Right atrium auricular region (tissue), 2 donors: Measurements from ENCODE around the gene GATA6. TPM values are rescaled to one million over a fixed set of nuclear protein-coding genes. Genes with fewer than 3 reads are reported as not detected.
A peak's percentile ranks its signal among the peaks of the same experiment; 100 is the strongest.

Experiments
- DNase-seq: peaks from one replicate; pipeline ENCODE4 v3.0.0-alpha.2; 2019; ENCODE audit warnings: low spot score
- H3K27ac ChIP-seq, 2 donors: fragments of 200-600 bp; sonication (generic); 1 replicate in 1 of 2; 2 replicates in 1 of 2; pipeline ENCODE4 v1.5.1; 2016 to 2019
- H3K27me3 ChIP-seq, 2 donors: fragments of 200-600 bp; sonication (generic); one replicate each; pipeline versions ENCODE4 v1.5.1 to v1.6.0; 2017 to 2019
- H3K36me3 ChIP-seq: fragments of 200-600 bp; sonication (generic); one replicate; pipeline ENCODE4 v1.5.1; 2016
- H3K4me1 ChIP-seq, 2 donors: fragments of 200-600 bp; sonication (generic); one replicate each; pipeline versions ENCODE4 v1.5.1 to v1.6.0; 2017 to 2019
- H3K4me3 ChIP-seq, 2 donors: fragments of 200-600 bp; sonication (generic); 1 replicate in 1 of 2; 2 replicates in 1 of 2; pipeline ENCODE4 v1.5.1; 2017 to 2019; ENCODE audit warnings: mild to moderate bottlenecking in 1 of 2, moderate library complexity in 1 of 2
- H3K9me3 ChIP-seq, 2 donors: fragments of 200-600 bp; sonication (generic); one replicate each; pipeline ENCODE4 v1.5.1; 2019
- total RNA-seq, 2 donors: library from RNA; depleted of rRNA; stranded (reverse); fragments of >200 nt; gene quantifications; one replicate each; pipeline ENCODE4 v1.1.0, GENCODE V29; 2016
- TF ChIP-seq, protein P1 (sequence below), 2 donors: fragments of 200-600 bp; sonication (generic); IDR thresholded peaks; one replicate each; pipeline ENCODE4 v1.5.1; 2019; ENCODE audit warnings: antibody characterized with exemption in 2 of 2

GATA6 gene
- total RNA-seq, 2 donors from 2014 or later, result 88.7 to 95.5 TPM

GRCh38 chr18:22198163-22198562 lies 28.8 kb downstream of the GATA6 start:
- Histone ChIP-seq H3K27ac (peak overlapping the region; percentile 89 to 100), H3K27me3 (no peaks in the 10 kb centered on the region), H3K4me3 (no peak overlapping the region), H3K9me3 (no peaks in the 10 kb centered on the region), H3K36me3 (peaks cover 34% of the 10 kb centered on the region), H3K4me1 (peaks cover 0 to 94% of the 10 kb centered on the region in 2 donors)
- TF ChIP-seq, protein P1, sequence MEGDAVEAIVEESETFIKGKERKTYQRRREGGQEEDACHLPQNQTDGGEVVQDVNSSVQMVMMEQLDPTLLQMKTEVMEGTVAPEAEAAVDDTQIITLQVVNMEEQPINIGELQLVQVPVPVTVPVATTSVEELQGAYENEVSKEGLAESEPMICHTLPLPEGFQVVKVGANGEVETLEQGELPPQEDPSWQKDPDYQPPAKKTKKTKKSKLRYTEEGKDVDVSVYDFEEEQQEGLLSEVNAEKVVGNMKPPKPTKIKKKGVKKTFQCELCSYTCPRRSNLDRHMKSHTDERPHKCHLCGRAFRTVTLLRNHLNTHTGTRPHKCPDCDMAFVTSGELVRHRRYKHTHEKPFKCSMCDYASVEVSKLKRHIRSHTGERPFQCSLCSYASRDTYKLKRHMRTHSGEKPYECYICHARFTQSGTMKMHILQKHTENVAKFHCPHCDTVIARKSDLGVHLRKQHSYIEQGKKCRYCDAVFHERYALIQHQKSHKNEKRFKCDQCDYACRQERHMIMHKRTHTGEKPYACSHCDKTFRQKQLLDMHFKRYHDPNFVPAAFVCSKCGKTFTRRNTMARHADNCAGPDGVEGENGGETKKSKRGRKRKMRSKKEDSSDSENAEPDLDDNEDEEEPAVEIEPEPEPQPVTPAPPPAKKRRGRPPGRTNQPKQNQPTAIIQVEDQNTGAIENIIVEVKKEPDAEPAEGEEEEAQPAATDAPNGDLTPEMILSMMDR (IDR thresholded peaks at IDR 0.05), result no peak
- DNase-seq, result no peak

- Histone ChIP-seq H3K9me3 (no peaks in the 10 kb centered on the region), H3K27ac (peak overlapping the region; percentile 89 to 100), H3K27me3 (no peaks in the 10 kb centered on the region), H3K36me3 (peaks cover 26% of the 10 kb centered on the region), H3K4me3 (no peak overlapping the region), H3K4me1 (peaks cover 0 to 93% of the 10 kb centered on the region in 2 donors)
- TF ChIP-seq, protein P1 (IDR thresholded peaks at IDR 0.05), result no peak
- DNase-seq, result no peak
These were observed 29.6 kb downstream of the GATA6 start for GRCh38 chr18:22199005-22199404.

- no peaks in the 10 kb centered on the region for H3K27me3 ChIP-seq
- no peak overlapping the region for H3K4me3 ChIP-seq
- H3K27ac ChIP-seq, result peak overlapping the region; percentile 89 to 100
- TF ChIP-seq, protein P1 (IDR thresholded peaks at IDR 0.05), result no peak
- no peak for DNase-seq
- H3K9me3 ChIP-seq, result no peaks in the 10 kb centered on the region
- peaks cover 24% of the 10 kb centered on the region for H3K36me3 ChIP-seq
- H3K4me1 ChIP-seq, result peaks cover 0 to 91% of the 10 kb centered on the region in 2 donors
These were observed 31.3 kb downstream of the GATA6 start for GRCh38 chr18:22200611-22201225.

DNA sequence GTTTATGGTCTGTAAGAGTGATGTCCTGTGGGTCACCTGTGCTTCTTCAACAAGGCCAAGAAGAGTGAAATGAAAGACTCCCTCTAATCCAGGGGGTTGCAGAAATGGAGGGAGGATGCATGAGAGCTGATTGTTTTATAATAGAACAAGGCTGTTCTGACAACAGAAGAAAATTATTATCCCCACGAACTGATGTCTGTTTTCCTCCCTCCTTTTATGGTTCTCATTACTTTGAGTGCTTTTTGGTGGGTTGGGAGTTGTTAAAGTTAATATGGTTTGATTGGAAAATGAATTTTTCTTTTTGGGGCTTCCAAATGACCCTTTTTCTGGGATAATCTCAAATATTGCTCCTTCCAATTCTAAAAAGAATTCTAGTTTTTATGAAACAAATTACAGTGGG lies 33.6 kb downstream of the GATA6 start:
- peaks cover 0 to 86% of the 10 kb centered on the region in 2 donors for H3K4me1 ChIP-seq
- peak overlapping the region in 1 of 2 donors; percentile 100 for H3K27ac ChIP-seq
- TF ChIP-seq, protein P1 (IDR thresholded peaks at IDR 0.05), result no peak
- peaks cover 20% of the 10 kb centered on the region for H3K36me3 ChIP-seq
- DNase-seq, result no peak
- H3K4me3 ChIP-seq, result no peak overlapping the region
- no peaks in the 10 kb centered on the region for H3K27me3 ChIP-seq
- no peaks in the 10 kb centered on the region for H3K9me3 ChIP-seq

- Histone ChIP-seq H3K27ac (peak overlapping the region; percentile 73 to 79), H3K36me3 (peaks cover 20% of the 10 kb centered on the region), H3K9me3 (no peaks in the 10 kb centered on the region), H3K4me1 (peaks cover 0 to 80% of the 10 kb centered on the region in 2 donors), H3K27me3 (no peaks in the 10 kb centered on the region), H3K4me3 (no peak overlapping the region)
- DNase-seq, result no peak
- TF ChIP-seq, protein P1 (IDR thresholded peaks at IDR 0.05), result peak in 1 of 2 donors; percentile 13
These were observed 34.3 kb downstream of the GATA6 start for GRCh38 chr18:22203536-22204213.
